ENCODE measurements around the gene GOLGA3.
"Not testable (repeated sequence)": the region's sequence is repeated elsewhere in the genome, so short reads cannot be mapped to it uniquely, and the experiment has no call there.

Gene GOLGA3

GRCh38 chr12:132852496-132852895 lies 23.8 kb upstream of the GOLGA3 start:
- DNase-seq (ENCODE audit: low spot score) = no peak
- in situ Hi-C loops (cut with MboI; ENCODE audit: low sequenced_read_pairs, unreplicated experiment) = no loop called here
- no peak for TF ChIP-seq CTCF (IDR thresholded peaks at IDR 0.05; ENCODE audit: borderline replicate concordance, control extremely low read depth, extremely low read depth, insufficient read depth, missing control alignments)

- no peak for DNase-seq (ENCODE audit: low spot score)
- TF ChIP-seq CTCF (IDR thresholded peaks at IDR 0.05; ENCODE audit: borderline replicate concordance, control extremely low read depth, extremely low read depth, insufficient read depth, missing control alignments) = no peak
- in situ Hi-C loops (cut with MboI; ENCODE audit: low sequenced_read_pairs, unreplicated experiment) = no loop called here
Measured at GRCh38 chr12:132851465-132851864, 22.8 kb upstream of the GOLGA3 start.

GRCh38 chr12:132850291-132850690 lies 21.6 kb upstream of the GOLGA3 start:
- in situ Hi-C loops (cut with MboI; ENCODE audit: low sequenced_read_pairs, unreplicated experiment) = no loop called here
- no peak for DNase-seq (ENCODE audit: low spot score)
- TF ChIP-seq CTCF (IDR thresholded peaks at IDR 0.05; ENCODE audit: borderline replicate concordance, control extremely low read depth, extremely low read depth, insufficient read depth, missing control alignments) = no peak

GRCh38 chr12:132848521-132848920 lies 19.9 kb upstream of the GOLGA3 start:
- in situ Hi-C loops (cut with MboI; ENCODE audit: low sequenced_read_pairs, unreplicated experiment) = no loop called here
- DNase-seq (ENCODE audit: low spot score) = no peak

GRCh38 chr12:132847363-132848356 lies 19.0 kb upstream of the GOLGA3 start:
- in situ Hi-C loops (cut with MboI; ENCODE audit: low sequenced_read_pairs, unreplicated experiment) = no loop called here
- no peak for TF ChIP-seq CTCF (IDR thresholded peaks at IDR 0.05; ENCODE audit: borderline replicate concordance, control extremely low read depth, extremely low read depth, insufficient read depth, missing control alignments)
- no peak for DNase-seq (ENCODE audit: low spot score)

More at GRCh38 chr12:132848521-132848920, 19.9 kb upstream of the GOLGA3 start:
- TF ChIP-seq CTCF (IDR thresholded peaks at IDR 0.05; ENCODE audit: borderline replicate concordance, control extremely low read depth, extremely low read depth, insufficient read depth, missing control alignments) = no peak

- in situ Hi-C loops (cut with MboI; ENCODE audit: low sequenced_read_pairs, unreplicated experiment); DNase-seq (ENCODE audit: low spot score): not testable (repeated sequence)
Measured at GRCh38 chr12:132844681-132845080, 16.0 kb upstream of the GOLGA3 start.

- TF ChIP-seq CTCF (IDR thresholded peaks at IDR 0.05; ENCODE audit: borderline replicate concordance, control extremely low read depth, extremely low read depth, insufficient read depth, missing control alignments) = no peak
- DNase-seq (ENCODE audit: low spot score) = no peak
- in situ Hi-C loops (cut with MboI; ENCODE audit: low sequenced_read_pairs, unreplicated experiment) = no loop called here
Measured at GRCh38 chr12:132842449-132843045, 13.9 kb upstream of the GOLGA3 start.

All from GM13976 (cell line).